ENCODE data around the gene SEPTIN12. TPM values are rescaled to one million over a fixed set of nuclear protein-coding genes. Genes with fewer than 3 reads are reported as not detected.
A peak's percentile ranks its signal among the peaks of the same experiment; 100 is the strongest.

Gene SEPTIN12
- total RNA-seq, 6 experiments from 2014 or later, result not detected

DNA sequence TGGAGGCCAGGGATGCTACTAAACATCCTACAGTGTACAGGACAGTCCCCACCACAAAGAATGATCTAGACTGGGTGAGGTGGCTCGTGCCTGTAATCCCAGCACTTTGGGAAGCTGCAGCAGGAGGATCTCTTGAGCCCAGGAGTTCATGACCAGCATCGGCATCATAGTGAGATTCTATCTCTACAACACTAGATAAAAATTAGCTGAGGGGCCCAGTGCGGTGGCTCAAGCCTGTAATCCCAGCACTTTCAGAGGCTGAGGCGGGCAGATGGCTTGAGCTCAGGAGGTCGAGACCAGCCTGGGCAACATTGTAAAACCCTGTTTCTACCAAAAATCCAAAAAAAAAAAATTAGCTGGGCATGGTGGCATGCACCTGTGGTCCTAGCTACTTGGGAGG lies 15.8 kb downstream of the SEPTIN12 start:
- 91% methylated on average over 5 of the region's 5 CpGs for WGBS (ENCODE audit: insufficient coverage, low coverage, low lambda C conversion rate, missing lambda C conversion rate)
- DNase-seq (no peak), ATAC-seq (no peak)
- TF ChIP-seq POLR2A (IDR thresholded peaks at IDR 0.05), result no peak
- TF ChIP-seq, protein P1, sequence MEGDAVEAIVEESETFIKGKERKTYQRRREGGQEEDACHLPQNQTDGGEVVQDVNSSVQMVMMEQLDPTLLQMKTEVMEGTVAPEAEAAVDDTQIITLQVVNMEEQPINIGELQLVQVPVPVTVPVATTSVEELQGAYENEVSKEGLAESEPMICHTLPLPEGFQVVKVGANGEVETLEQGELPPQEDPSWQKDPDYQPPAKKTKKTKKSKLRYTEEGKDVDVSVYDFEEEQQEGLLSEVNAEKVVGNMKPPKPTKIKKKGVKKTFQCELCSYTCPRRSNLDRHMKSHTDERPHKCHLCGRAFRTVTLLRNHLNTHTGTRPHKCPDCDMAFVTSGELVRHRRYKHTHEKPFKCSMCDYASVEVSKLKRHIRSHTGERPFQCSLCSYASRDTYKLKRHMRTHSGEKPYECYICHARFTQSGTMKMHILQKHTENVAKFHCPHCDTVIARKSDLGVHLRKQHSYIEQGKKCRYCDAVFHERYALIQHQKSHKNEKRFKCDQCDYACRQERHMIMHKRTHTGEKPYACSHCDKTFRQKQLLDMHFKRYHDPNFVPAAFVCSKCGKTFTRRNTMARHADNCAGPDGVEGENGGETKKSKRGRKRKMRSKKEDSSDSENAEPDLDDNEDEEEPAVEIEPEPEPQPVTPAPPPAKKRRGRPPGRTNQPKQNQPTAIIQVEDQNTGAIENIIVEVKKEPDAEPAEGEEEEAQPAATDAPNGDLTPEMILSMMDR (IDR thresholded peaks at IDR 0.05), result no peak
- H3K9me3 ChIP-seq, result no peaks in the 10 kb centered on the region
- H3K36me3 ChIP-seq, result no peaks in the 10 kb centered on the region
- peaks cover 0 to 8% (median 4%) of the 10 kb centered on the region in 4 donors for H3K4me1 ChIP-seq
- H3K4me3 ChIP-seq, result no peak overlapping the region
- intact Hi-C loops (cut with DNase I), result no loop called here
- H3K27me3 ChIP-seq, result no peaks in the 10 kb centered on the region
- H3K27ac ChIP-seq, result no peak overlapping the region

DNA sequence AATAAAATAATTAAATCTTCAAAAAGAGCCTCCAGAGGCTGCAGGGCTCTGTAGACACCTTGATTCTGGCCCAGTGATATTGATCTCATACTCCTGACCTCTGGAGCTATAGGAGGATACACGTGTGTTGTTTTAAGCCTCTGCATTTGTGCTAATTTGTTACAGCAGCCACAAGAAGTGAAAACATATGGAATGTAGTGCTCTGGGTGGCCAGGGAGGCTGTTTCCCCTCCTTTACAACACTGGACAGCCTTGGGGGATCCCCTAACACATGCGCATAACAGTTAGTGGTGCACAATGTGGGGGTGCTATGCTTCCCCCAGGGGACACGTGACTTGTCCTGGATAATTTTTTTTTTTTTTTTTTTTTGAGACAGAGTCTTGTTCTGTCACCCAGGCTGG lies 16.5 kb downstream of the SEPTIN12 start:
- intact Hi-C loops (cut with DNase I), result no loop called here
- Histone ChIP-seq H3K9me3 (no peaks in the 10 kb centered on the region), H3K36me3 (no peaks in the 10 kb centered on the region), H3K4me1 (peaks cover 0 to 9% (median 4%) of the 10 kb centered on the region in 4 donors), H3K4me3 (no peak overlapping the region), H3K27me3 (no peaks in the 10 kb centered on the region), H3K27ac (no peak overlapping the region)
- DNase-seq (no peak), ATAC-seq (no peak)
- WGBS (ENCODE audit: insufficient coverage, low coverage, low lambda C conversion rate, missing lambda C conversion rate), result 66% methylated on average over 3 of the region's 3 CpGs
- TF ChIP-seq, protein P1 (IDR thresholded peaks at IDR 0.05), result no peak
- no peak for TF ChIP-seq POLR2A (IDR thresholded peaks at IDR 0.05)

DNA sequence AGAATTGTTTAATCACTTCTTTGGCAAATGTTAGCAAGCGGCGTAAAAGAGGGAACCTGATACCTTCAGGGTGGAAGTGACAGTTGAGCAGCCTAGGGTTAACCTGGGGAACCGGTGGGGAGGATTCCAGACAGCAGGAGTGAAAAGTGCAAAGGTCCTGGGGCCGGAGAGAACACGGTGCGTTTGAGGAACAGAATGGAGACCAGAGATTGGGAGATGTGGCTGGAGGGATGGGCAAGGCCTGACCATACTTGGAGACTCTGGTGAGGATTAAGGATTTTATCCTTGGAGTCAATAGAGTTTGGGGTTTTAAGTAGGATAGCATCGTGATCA lies 18.9 kb downstream of the SEPTIN12 start:
- ATAC-seq, result no peak
- Histone ChIP-seq H3K9me3 (no peaks in the 10 kb centered on the region), H3K27ac (peak overlapping the region in 1 of 3 donors; percentile 48), H3K4me1 (peaks cover 0 to 18% (median 4%) of the 10 kb centered on the region in 4 donors), H3K27me3 (no peaks in the 10 kb centered on the region), H3K36me3 (peaks cover 0 to under 1% (median 0%) of the 10 kb centered on the region in 4 donors), H3K4me3 (peak overlapping the region; percentile 97 to 99 (median 98))
- WGBS (ENCODE audit: insufficient coverage, low coverage, low lambda C conversion rate, missing lambda C conversion rate), result 46% methylated on average over 7 of the region's 7 CpGs
- no peak for TF ChIP-seq POLR2A (IDR thresholded peaks at IDR 0.05)
- TF ChIP-seq, protein P1 (IDR thresholded peaks at IDR 0.05), result no peak
- intact Hi-C loops (cut with DNase I), result no loop called here
- DNase-seq, result no peak

DNA sequence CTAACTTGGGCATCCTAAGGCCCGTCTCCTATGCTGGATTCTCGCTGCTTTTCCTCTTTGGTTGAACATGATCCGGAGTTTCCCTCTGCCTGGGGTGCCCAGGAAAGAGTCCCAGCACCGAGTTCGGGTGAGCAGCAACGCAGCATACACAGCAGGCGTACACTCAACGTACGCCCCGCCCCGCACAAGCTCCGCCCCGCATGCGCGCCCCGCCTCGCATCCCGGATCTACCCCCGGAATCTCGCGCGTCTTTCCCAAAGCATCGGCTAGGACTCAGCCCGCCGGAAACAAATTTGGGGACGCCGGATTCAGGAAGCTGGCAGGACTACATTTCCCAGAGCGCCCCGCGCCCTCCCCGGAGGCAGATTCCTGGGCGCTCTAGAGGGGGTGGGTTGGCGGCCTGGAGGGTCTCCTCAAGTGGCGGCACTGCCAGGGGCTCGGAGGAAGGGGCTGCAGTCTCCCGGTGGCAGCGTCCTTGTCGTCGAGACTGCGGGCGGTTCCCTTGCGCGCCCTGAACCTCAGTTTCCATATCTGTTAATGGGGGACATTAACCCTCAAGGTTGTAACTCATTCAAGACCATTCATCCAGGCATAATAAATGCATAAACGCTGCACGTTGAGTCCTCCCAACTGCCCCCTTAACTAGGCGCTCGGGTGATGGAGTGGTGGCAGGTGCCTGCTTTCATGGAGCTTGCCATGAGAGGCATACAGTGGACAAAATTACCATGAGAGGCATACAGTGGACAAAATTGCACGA lies 19.4 kb downstream of the SEPTIN12 start:
- Histone ChIP-seq H3K27ac (peak overlapping the region; percentile 42 to 79 (median 77)), H3K27me3 (no peaks in the 10 kb centered on the region), H3K4me1 (peaks cover 0 to 18% (median 4%) of the 10 kb centered on the region in 4 donors), H3K9me3 (no peaks in the 10 kb centered on the region), H3K36me3 (peaks cover 0 to 6% (median 0%) of the 10 kb centered on the region in 4 donors), H3K4me3 (peak overlapping the region; percentile 97 to 99 (median 98))
- ATAC-seq, result peak; percentile 91 to 93 (median 91)
- intact Hi-C loops (cut with DNase I), result no loop called here
- DNase-seq, result peak; percentile 95 to 99 (median 98)
- 3% methylated on average over 32 of the region's 48 CpGs for WGBS (ENCODE audit: insufficient coverage, low coverage, low lambda C conversion rate, missing lambda C conversion rate)
- TF ChIP-seq, protein P1 (IDR thresholded peaks at IDR 0.05), result no peak
- TF ChIP-seq POLR2A (IDR thresholded peaks at IDR 0.05), result peak; percentile 76
